Kidney epithelial cell (primary cell): ENCODE results near the gene RAD51D. TPM values are rescaled to one million over a fixed set of nuclear protein-coding genes. Genes with fewer than 3 reads are reported as not detected.

Experiments
- DNase-seq: peaks from one replicate; pipeline ENCODE4 v3.0.0-alpha.2; 2010; ENCODE audit warnings: low read depth
- H3K27me3 ChIP-seq: 2 replicates; pipeline ENCODE4 v1.6.0; 2011; ENCODE audit warnings: low read length; ENCODE audit not compliant: control insufficient read depth, insufficient read depth
- H3K36me3 ChIP-seq: 2 replicates; pipeline ENCODE4 v1.5.1; 2011; ENCODE audit warnings: low read length; ENCODE audit not compliant: control insufficient read depth, insufficient read depth
- H3K4me3 ChIP-seq: 2 replicates; pipeline ENCODE4 v1.5.1; 2011; ENCODE audit warnings: low read depth, mild to moderate bottlenecking, control low read depth, low read length
- total RNA-seq: library from RNA; depleted of rRNA; stranded (reverse); fragments of >200 nt; gene quantifications from 2 replicates; pipeline ENCODE4 v1.2.3, GENCODE V29; 2015
- TF ChIP-seq, protein P1 (sequence below): IDR thresholded peaks from 2 replicates; pipeline ENCODE4 v1.5.1; 2011; ENCODE audit warnings: mild to moderate bottlenecking, moderate library complexity, low read length, control low read depth, inconsistent platforms; ENCODE audit not compliant: insufficient read depth, poor library complexity, severe bottlenecking

The RAD51D gene
- total RNA-seq, 1 donor from 2014 or later: 18.4 TPM

DNA sequence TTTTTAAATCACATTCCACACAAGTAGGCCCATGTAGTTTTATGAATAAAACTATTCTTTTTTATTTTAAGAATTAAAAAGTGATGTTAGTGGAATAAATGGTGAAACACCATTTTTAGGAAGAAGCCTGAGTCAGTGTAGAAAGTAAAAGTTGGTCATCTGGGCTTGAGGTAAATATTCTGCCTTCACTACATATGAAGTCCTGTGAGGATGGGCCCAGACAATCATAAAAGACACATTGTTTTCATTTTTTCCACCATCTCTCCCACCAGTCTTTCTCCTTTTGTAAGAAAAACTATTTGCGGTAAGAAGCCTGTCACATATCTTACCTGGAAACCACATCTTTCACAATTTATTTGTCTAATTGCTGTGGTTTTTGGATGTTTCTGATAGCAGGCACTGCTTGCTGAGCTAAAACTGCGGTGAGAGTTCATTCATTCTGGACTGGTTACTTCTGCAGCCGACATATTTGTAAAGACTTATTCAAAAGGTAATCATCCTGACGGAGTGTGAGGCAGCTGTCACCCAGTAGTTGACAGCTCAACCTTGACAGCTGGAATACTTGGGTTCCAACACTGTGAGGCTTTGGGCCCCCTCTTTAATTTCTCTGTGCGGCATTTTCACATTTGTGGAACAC lies 45.6 kb downstream of the RAD51D start:
- TF ChIP-seq, protein P1, sequence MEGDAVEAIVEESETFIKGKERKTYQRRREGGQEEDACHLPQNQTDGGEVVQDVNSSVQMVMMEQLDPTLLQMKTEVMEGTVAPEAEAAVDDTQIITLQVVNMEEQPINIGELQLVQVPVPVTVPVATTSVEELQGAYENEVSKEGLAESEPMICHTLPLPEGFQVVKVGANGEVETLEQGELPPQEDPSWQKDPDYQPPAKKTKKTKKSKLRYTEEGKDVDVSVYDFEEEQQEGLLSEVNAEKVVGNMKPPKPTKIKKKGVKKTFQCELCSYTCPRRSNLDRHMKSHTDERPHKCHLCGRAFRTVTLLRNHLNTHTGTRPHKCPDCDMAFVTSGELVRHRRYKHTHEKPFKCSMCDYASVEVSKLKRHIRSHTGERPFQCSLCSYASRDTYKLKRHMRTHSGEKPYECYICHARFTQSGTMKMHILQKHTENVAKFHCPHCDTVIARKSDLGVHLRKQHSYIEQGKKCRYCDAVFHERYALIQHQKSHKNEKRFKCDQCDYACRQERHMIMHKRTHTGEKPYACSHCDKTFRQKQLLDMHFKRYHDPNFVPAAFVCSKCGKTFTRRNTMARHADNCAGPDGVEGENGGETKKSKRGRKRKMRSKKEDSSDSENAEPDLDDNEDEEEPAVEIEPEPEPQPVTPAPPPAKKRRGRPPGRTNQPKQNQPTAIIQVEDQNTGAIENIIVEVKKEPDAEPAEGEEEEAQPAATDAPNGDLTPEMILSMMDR: no peak
- no peak overlapping the region for H3K4me3 ChIP-seq
- DNase-seq: no peak
- no peaks in the 10 kb centered on the region for H3K27me3 ChIP-seq
- no peaks in the 10 kb centered on the region for H3K36me3 ChIP-seq

DNA sequence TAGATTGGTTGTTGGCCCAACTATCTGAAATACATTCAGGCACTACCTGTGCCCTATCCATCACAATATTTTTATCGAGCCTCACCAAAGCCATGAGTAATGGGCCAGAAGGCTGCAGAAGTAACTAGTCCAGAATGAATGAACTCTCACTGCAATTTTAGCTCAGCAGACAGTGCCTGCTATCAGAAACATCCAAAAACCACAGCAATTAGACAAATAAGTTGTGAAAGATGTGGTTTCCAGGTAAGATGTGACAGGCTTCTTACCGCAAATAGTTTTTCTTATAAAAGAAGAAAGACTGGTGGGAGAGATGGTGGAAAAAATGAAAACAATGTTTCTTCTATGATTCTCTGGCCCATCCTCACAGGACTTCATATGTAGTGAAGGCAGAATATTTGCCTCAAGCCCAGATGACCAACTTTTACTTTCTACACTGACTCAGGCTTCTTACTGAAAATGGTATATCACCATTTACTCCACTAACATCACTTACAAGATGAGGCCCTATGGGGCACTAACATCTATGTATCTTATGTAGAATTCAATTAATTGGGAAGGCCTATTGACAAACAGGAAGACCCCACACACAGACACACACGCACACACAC lies 46.4 kb downstream of the RAD51D start:
- DNase-seq: no peak
- TF ChIP-seq, protein P1: no peak
- Histone ChIP-seq H3K4me3 (no peak overlapping the region), H3K36me3 (no peaks in the 10 kb centered on the region), H3K27me3 (no peaks in the 10 kb centered on the region)

DNA sequence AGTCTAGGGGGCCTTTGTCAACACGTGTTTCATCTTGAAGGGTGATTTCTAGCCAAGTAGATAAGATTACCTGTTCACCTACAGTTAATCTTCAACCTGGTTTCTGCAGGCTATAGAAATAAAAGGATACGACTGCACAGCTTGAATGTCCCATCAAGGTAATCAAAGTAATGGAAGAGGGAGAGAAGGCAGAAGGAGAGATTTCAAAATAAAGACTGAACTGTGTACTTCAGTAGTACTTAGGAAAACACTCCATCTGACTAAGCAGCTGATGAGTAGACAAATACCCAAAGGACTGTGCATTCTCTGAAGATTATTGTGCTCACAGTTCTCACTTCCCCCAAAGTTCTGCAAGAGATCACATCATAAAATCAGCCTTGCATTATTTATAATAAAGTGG lies 50.3 kb downstream of the RAD51D start:
- Histone ChIP-seq H3K4me3 (no peak overlapping the region), H3K36me3 (no peaks in the 10 kb centered on the region), H3K27me3 (no peaks in the 10 kb centered on the region)
- no peak for DNase-seq
- TF ChIP-seq, protein P1: no peak

DNA sequence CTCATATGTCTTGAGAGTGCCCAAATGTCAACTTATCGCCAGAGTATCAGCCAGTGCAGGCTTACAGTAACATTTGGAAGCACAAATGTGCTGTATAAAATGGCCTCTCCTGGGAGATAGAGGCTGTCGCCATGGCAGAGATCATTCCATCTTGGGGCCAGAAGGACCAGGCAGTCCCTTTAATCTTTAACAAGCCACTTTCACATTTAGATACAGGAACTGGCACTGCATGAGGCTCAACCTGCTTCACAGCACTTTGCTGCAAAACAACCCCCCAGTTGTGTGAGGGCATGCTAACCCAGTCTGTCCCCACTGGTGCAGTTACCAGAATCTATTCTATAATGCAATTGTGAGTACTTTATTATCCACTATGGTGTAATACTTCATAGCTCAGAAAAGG lies 51.4 kb downstream of the RAD51D start:
- Histone ChIP-seq H3K36me3 (no peaks in the 10 kb centered on the region), H3K27me3 (no peaks in the 10 kb centered on the region), H3K4me3 (no peak overlapping the region)
- DNase-seq: no peak
- TF ChIP-seq, protein P1: no peak

DNA sequence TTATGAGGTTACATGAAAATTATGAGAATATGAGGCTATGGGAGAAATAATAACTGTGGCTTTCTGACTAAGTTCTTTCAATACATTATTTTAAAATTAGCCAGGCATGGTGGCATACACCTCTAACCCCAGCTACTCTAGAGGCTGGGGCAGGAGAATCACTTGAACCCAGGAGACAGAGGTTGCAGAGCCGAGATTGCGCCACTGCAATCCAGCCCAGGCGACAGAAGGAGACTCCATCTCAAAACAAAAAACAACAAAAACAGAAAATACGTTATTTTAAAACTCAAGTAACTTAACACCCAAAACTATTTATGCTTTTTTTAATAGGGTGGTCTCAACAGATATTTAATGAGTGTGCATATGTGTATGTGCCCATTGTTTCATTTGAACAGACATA lies 53.8 kb downstream of the RAD51D start:
- no peak for DNase-seq
- no peaks in the 10 kb centered on the region for H3K27me3 ChIP-seq
- TF ChIP-seq, protein P1: no peak
- no peak overlapping the region for H3K4me3 ChIP-seq
- no peaks in the 10 kb centered on the region for H3K36me3 ChIP-seq
